ENCODE measurements around the gene ATXN10.
A peak's percentile ranks its signal among the peaks of the same experiment; 100 is the strongest.
"Not testable (repeated sequence)": the region's sequence is repeated elsewhere in the genome, so short reads cannot be mapped to it uniquely, and the experiment has no call there.

The ATXN10 gene, protein sequence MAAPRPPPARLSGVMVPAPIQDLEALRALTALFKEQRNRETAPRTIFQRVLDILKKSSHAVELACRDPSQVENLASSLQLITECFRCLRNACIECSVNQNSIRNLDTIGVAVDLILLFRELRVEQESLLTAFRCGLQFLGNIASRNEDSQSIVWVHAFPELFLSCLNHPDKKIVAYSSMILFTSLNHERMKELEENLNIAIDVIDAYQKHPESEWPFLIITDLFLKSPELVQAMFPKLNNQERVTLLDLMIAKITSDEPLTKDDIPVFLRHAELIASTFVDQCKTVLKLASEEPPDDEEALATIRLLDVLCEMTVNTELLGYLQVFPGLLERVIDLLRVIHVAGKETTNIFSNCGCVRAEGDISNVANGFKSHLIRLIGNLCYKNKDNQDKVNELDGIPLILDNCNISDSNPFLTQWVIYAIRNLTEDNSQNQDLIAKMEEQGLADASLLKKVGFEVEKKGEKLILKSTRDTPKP

DNA sequence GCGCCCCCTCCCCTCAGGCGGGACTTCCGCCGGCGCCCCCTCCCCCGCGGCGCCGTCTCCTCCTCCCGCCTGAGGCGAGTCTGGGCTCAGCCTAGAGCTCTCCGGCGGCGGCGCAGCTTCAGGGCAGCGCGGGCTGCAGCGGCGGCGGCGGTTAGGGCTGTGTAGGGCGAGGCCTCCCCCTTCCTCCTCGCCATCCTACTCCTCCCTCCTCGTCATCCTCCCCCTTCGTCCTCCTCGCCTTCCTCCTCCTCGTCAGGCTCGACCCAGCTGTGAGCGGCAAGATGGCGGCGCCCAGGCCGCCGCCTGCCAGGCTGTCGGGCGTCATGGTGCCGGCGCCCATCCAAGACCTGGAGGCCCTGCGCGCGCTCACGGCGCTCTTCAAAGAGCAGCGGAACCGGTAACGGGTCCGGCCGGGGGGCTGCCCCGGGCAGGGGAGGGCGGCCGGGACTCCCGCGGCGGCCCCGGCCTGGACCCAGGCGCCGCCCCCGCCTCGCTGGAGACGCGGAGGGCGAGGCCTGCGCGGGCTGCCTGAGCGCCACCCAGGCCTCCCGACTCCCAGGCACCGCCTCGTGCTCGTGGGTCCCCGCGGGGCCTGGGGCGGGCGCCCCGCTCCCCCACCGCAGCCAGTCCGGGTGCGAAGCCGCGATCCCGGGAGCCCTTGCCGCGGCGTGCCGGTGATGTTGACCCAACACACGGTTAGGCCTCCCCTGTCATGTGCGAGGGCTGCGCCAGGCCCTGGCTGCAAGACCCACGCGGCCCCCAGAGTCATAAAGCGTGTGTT, at the start of gene ATXN10:
TSS of gene ATXN10 (plus strand) at position 52 of the 781 bp plus-strand sequence. CDS start at position 282, 230 bp downstream.
- DNase-seq (ENCODE audit: low spot score), result peak; percentile 59

DNA sequence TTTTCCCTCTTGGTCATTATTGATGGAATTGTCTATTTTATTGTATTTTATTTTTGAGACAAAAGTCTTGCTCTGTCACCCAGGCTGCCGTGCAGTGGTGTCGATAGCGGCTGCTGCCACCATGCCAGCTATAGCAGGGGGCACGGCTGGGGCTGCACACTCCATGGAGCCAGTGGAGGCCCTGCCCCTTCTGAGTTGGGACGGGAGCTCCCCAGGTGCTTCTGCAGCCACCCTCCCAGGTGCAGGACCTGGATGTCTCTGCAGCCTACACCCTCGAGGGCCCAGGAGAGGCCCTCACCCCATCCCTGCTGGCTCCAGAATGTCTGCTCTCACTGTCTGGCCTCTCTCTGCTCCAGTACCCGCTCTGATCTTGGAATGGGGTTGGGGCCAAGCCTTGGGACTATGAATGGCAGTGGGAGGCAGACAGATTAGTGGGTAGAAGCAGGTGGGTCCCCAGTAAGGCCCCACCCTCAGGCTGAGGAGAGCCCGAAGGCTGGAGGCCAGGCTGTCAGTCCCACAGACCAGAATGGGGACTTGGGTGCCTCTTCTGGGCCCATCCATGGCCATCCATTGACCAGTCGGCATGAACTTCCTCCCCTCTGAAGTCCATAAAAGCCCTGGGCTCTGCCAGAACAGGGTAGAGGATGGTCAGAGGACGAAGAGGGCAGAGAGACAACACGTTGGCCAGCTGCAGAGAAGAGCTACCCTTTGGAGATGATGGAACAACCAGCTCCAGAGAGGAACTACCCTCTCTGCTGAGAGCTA, 49.6 kb upstream of the ATXN10 start:
- no peak for DNase-seq (ENCODE audit: low spot score)

DNA sequence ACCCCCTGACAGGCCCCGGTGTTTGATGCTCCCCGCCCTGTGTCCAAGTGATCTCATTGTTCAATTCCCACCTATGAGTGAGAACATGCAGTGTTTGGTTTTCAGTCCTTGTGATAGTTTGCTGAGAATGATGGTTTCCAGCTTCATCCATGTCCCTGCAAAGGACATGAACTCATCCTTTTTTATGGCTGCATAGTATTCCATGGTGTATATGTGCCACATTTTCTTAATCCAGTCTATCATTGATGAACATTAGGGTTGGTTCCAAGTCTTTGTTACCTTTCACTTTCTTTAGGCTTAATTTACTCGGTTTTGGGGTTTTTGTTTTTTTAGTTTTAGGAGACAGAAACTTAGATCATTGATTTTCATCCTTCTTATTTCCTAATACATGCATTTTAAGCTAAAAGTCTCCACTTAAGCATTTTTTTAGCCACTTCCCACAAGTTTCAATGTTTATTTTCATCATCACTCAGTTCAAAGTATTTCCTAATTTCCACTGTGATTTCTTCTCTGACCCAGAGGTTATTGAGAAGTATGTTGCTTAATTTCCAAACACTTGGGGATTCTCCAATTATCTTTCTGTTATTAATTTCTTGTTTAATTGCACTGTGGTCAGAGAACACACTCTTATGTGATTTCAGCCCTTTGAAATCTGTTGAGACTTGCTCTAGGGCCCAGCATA, 48.0 kb upstream of the ATXN10 start:
- not testable (repeated sequence) for DNase-seq (ENCODE audit: low spot score)

DNA sequence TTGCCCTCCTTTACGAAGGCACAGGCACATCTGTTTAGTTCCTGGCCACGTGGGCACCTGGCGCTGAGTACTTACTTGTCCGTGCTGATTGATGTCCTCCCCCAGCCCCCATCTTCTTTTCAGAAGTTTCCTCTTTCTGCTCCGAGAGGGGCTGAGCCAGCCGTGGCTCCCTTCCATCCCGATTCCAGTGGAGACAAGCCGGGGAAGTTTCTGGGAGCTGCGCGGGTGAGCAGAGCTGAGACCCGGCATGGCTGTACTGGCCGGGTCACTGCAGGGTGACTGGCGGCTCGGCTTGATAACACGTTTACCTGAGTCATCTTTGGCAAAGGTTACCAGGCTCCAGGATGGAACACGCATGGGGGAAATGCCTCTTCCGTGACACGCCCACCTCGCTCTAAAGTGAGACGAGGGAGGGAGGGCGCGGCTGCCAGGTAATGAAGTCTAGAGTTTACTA, 45.4 kb upstream of the ATXN10 start:
- no peak for DNase-seq (ENCODE audit: low spot score)

DNA sequence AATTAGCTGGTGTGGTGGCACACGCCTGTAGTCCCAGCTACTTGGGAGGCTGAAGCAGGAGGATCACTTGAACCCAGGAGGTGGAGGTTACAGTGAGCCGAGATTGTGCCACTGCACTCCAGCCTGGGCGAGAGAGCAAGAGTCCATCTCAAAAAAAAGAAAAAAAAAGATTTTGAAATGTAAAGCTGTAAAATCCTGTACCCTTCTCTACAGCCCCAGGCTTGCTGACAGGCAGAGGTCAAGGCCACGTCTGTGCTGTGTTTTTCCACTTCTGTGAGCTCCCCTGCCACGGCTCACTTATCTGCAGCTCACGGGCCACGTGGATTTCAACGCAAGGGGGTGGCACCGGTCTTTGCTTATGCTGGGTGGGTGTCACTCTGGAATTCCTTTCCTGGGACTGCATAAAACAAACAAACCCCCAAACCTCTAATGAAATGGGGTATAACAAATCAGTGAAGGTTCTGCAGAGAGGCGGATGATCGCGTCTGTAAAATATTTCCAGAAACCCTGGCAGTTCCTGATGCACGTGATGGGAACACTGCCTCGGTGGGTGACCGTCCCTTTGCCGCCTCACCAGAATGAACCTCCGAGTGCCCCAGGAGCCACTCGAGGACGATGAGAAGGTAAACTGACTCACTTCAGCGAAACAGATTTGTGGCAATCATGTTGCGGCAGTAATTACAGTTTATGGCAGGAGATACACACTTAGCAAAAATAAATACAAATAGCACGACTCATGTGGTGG, 44.0 kb upstream of the ATXN10 start:
- no peak for DNase-seq (ENCODE audit: low spot score)

DNA sequence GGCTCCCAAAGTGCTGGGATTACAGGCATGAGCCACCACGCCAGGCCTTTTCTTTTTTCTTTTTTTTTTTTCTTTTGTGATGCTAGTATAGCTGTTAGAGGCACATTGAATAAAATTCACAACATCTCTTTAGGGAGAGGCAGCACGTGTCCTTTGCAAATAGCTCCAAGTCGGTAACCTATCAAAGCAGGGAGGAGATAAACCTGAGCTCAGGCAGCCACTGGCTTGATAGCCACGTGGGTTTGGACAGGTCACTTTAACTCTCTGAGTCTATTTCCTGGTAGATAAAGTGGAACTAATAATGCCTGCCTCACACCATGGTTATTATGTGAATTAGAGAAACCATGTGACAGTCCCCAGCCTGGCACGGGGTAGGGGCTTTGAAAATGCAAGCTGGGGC, 43.1 kb upstream of the ATXN10 start:
- DNase-seq (ENCODE audit: low spot score), result no peak

DNA sequence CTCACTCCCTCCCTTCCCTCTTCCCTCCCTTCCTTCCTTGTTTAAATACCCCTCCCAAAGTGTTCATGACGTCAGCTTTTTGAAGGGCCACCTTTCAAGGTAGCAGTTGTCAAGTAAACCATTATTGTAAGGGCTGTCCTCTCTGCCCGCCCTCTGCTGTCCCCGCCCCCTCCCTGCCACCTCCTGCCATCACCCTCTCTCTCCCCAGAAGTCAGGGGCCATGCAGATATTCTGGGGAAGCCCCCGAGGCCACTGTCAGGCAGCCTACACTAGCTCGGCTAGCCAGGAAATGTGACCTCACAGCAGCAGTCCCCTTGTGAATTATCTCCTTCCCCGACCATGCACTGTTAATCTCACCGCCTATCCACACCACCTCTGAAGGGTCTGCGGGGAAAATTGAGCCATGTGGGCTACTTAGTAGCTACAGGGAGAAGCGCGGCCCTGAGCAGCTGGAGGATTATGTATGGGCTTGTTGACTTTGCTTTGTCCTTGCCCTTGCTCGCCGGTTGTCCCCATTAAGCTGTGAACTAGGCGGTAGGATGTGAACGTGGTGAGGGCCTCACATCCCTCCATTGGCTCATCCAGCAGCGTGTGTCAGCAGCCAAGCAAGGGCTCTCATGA, 42.1 kb upstream of the ATXN10 start:
- DNase-seq (ENCODE audit: low spot score), result no peak

DNA sequence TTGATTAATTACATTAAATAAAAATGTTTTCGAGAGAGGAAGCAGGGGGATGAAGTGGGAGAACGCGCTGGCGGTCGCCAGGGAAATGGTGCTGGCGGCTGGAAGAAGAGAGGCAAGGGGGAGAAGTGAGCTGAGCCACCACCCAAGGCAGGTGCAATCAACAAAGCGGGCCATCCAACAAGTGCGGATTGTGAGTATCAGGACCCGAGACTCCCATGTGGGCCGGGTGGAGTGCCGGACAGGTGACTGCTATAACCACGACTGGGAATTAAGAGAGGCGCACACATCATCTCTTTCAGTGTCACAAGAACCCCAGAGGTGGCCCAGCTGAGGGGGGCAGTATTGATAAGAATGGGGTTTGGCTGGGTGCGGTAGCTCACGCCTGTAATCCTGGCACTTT, 41.2 kb upstream of the ATXN10 start:
- DNase-seq (ENCODE audit: low spot score), result no peak

DNA sequence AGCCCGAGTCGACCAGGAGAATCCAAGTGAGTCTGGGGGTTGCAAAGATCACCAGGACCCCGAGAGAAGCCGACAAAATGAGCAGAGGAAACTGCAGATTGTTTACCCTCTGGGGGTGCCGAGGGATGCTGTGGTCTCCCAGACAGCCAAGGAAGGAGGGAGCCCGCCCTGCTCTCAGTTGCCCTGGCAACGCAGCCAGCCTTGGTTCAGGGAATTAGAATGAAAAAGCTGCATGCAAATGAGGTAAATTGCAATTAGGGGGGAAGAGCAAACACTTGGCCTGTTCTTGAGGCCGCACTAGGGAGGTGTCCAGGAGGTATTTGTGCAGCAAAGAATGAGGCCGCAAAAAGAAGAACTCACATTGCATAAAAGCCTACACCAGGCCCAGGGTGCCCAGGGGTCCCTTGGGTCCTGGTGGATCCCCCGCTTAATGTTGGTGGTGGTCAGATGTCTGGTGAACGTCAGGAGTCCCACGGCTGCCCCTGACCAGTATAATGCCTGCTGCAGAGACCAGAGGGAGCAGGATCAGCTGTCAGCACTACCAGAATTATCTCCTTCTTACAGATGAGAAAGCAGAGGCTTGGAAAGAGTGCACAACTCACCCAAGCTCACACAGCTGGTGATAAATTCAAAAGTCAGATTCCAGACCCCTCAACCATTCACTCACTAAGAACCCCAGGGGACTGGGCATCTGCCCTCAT, 40.3 kb upstream of the ATXN10 start:
- no peak for DNase-seq (ENCODE audit: low spot score)

DNA sequence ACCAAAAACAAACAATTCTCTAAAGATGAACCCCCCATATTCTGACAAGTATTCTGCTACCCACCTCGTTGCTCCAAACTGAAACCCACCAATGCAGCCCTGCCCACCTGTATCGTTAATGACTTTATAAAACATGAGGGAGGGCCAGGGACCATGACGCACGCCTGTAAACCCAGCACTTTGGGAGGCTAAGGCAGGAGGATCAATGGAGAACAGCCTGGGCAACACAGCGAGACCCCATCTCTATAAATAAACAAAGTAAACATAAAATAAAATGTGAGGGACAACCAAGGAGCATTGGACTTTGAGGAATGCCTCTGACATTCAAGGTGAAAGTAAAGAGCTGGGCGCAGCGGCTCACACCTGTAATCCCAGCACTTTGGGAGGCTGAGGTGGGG, 39.8 kb upstream of the ATXN10 start:
- DNase-seq (ENCODE audit: low spot score), result no peak

DNA sequence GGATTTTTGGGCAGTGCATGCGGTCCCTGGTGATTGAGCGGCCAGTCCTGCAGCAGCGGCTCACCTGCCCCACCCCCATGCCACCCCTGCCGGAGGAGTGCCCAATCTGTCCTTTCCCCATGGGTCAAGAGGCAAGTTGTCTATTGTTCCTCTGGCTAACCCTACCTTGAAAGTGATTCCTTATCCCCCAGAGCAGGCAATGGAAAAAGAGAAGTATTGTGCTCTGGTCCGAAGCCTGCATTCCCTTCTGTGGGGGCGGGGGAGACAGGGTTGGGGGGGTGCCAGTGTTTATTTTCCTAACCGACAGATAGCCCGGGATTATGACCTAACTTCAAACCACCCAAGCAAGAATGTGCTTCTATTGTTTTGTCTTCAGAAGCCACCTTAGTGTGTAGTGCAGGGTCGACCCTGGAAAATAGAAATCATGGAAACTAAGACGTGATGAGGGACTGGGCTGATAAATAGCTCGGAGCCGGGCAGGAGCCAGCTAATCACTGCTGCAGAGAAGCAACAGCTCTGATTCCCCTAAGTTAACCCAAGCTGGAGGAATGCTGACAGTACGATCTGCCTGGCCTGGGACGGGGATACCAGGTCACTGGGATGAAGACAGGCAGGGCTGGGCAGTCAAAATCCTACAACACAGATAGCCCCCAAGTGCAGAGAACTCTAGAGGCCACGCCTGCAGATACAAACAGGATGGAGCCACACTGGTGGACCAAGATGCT, 38.7 kb upstream of the ATXN10 start:
- no peak for DNase-seq (ENCODE audit: low spot score)

DNA sequence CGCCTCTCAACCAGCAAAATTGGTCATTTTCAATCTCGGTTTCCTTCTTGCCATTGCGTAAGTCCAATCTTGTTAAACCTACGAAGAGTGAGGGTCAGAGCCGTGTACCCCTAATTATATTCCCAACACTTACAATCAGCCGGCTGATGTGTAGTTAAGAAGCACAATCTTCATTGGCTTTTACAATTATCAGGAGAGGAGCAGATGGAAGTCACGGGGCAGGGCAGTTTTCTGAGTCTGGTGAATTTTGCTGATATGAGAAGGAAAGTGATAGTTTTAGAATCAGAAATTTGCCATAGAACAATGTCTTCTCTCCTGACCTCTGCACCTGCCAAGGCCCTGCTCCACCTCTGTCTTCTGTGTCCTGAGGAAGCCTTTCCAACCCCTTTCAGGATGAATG, 35.0 kb upstream of the ATXN10 start:
- no peak for DNase-seq (ENCODE audit: low spot score)

DNA sequence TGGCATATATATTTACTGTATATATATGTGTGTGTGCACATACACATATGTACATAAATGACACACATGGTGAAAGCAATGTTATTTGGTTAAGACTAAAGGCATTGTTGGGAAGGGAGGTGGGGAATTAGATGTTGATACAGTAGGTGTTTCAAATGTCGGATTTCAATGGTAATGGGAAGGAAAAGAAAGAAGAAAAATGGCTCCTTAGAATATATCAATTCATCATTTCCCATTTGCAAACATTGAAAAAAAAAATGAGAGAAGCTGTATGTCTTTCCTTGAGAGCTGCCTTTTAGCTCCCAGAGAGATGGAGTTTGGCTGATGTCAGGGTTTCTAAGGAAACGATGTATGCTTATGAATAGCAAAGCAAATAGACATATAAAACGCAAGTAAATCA, 33.4 kb upstream of the ATXN10 start:
- no peak for DNase-seq (ENCODE audit: low spot score)

DNA sequence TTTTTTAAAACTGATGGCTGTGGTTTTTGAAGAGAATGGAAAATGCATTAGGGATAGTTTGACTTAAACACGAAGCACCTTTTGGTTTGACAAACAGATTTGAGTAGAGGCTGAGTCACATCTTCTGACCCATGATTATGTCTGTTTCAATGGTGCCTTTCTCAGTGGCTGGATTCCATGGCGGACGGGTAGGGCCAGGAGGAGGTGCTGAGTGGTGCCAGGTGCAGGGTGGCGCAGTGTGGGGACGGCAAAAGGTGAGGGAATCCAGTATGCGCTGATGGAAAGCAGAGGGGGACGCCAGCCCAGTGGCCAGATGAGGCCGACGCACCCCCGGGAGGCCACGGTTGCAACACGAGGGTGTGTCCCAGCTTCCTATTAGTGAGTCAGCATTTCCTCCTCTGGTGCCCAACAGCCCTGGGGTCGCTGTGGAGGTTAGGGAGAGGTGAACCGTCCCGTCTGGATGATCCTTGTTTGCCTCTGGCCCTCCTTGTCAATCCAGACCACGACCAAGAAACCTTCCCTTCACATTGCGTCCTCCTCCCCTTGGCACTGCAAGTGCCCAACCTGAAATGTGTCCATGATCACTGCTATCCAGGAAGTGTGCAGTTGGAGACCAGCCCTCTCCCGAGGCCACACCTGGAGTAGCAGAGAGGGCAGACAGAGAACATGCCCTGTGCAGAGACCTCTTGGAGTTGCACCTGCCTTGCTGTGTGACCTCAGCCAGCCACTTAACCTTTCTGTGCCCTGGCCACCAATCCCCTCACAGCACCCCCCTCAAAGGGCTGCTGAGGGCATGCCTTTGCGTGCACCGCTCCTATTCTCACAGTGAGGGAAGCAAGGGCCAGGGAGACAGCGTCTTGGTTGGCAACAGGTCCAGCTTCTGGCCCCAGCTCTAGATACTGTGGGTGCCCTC, 32.5 kb upstream of the ATXN10 start:
- DNase-seq (ENCODE audit: low spot score), result no peak

DNA sequence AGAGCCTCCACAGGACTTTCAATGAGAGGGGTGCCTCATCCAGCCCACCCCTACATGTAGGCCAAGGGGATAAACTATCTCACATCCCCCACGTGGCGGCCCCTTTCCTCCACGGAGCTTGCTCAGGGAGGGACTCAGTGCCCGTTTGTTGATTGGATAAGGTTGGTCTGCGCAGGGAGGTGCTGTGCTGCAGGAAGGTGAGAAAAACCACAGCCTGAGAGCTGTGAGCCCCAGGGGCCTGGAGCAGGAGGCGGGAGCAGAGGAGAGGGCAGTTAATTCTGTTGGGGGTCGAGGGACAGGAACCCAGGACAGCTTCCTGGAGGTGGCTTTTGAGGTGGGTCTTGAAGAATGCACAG, 31.9 kb upstream of the ATXN10 start:
- DNase-seq (ENCODE audit: low spot score), result no peak

DNA sequence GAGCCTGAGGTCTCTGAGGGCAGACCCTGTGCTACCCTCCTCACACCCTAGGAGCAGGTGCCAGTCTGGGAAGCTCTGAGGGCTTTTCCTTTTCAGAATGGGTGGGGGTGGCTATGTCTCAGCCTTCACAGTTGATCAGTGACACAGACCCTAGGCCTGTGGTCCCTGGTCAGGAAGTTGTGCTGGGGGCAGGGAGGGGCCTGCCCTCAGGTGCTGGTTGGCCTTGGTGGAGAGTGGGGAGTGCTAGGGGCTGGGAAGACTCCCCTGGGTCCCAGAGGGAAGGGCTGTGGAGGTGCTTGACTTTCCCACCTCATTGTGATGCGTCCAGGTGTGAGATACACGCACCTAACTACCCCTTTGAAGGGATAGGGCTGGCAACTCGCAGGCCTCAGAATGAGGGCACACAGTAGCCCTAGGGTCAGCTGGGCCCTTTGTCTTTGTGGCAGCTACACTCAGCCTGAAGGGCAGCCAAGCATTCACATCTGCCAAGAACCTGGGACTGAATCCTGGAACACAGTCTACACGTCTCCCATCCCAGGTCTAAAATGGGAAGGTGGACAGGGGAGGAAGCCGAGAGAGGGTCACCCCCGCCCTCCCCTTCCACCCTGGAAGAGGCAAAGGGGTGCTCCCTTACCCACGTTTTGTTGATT, 31.2 kb upstream of the ATXN10 start:
- no peak for DNase-seq (ENCODE audit: low spot score)

DNA sequence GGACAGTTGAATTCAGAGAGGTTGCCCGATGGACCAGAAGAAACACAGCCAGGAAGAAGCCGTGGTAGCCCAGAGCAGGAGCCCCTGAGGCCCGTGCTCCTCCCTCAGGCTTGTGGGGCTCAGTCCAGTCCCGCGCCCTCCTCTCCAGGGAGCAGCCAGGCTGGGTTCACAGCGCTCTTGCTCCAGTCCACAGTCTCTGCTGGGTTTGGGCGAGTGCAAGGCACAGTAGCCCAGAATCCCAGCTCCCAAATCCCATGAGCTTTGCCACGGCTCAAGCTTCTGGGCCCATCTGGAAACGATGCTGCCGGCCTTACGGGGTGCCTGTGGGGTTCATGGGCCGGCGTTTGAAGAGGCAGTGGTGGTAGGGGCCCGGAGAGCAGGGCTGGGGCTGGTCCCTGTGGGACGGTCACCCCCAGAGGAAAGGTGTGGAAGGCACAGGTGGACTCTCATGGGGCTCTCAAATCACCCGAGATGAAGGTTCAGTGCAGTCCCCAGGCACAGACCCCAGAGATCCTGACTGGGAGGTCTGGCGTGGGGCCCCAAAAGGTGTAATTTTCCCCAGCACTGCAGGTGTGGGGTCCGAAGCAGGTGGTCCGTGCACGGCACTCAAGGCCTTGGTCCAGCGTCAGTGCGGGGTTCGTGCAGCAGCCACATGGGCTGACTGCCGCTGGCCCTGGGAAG, 30.6 kb upstream of the ATXN10 start:
- DNase-seq (ENCODE audit: low spot score), result no peak

All from cerebellar cortex (tissue), 1 donor.